HG02852 (cell line): ENCODE results near the gene THBD.

Experiments
- ATAC-seq: cut with Tn5 transposase; IDR thresholded peaks from one replicate; pipeline ENCODE4 v1.9.1; 2021; ENCODE audit warnings: mild to moderate bottlenecking, moderate library complexity; ENCODE audit not compliant: unreplicated experiment

Gene THBD

DNA sequence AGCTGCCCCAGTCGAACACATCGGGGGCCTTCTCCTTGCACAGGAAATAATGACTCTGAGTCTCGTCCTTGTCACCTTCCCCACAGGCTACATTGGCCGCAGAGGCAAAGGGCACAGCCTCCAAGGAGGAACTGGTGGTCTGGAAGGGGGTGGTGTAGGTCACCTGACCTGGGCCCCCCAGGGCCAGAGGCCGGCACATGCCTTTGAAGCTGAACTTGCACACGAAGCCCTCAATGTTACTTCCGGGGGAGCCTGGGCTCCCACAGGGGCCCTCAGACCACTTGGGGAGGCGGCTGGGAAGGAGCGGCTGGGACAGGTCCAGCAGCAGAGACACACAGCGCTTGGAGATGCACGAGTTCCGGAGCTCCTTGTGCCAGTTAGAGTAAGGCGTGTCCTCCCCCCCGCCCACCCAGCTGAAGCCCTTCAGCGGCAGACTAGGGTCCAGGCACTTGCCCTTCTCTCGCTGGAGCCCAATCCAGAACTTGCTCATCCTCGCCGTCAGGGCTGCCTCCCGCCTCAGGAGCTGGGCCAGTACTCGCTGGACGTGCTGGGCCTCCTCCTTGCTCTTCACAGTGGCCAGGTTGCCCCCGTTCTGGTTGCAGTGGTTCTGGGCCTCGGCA lies 36.1 kb upstream of the THBD start:
- ATAC-seq: no peak

DNA sequence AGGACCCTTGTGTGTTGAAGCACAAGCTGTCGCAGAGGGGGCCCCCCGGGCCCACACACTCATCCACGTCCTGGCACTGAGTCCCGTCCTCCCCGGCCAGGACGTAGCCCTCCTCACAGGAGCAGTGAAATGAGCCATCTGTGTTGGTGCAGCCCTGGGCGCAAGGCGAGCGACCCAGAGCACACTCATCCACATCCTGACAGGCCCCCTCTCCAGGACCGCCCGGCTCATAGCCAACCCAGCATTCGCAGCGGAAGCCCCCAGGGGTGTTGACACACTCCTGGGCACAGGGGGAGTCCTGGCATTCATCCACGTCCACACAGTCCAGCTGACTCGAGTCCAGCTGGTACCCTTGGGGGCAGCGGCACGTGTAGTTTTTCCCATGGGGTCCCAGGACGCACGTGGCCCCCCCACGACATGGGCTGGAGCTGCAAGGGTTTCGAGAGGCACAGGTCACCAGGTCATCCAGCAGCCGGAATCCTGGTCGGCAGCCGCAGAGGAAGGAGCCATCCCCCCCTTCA lies 35.4 kb upstream of the THBD start:
- ATAC-seq: no peak

DNA sequence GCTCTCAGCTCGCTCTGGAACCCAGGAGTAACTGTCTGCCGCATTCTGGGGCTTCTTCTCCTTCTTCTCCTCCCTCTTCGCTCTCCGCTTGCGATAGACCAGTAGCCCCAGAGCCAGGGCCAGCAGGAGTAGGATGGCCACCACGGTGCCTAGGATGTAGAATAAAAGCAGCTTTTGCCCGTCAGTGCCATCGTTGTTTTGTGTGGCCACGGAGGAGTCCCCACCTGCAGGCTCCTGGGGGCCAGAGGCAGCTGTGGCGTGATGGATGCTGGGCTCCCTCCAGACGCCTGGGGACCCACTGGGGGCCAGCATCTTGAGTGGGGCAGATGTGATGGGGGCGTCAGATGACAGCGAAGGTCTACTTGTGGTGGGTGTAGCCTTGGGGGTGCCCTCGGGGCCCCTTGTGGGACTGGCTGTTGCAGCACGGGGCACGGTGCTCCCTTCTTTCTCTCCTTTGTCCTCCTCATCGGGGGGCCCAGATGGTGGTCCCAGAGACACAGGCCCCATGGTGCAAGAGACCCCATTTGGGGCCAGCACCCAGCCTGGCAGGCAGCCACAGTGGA lies 34.9 kb upstream of the THBD start:
- ATAC-seq: no peak

GRCh38 chr20:23083553-23084220 lies 34.2 kb upstream of the THBD start:
- no peak for ATAC-seq

GRCh38 chr20:23082846-23083552 lies 33.5 kb upstream of the THBD start:
- no peak for ATAC-seq

- no peak for ATAC-seq
Measured at GRCh38 chr20:23081263-23081819, 31.9 kb upstream of the THBD start.

- ATAC-seq: no peak
Measured at GRCh38 chr20:23080521-23080920, 31.0 kb upstream of the THBD start.

- no peak for ATAC-seq
Measured at GRCh38 chr20:23079926-23080325, 30.5 kb upstream of the THBD start.

GRCh38 chr20:23079016-23079351 lies 29.5 kb upstream of the THBD start:
- no peak for ATAC-seq

DNA sequence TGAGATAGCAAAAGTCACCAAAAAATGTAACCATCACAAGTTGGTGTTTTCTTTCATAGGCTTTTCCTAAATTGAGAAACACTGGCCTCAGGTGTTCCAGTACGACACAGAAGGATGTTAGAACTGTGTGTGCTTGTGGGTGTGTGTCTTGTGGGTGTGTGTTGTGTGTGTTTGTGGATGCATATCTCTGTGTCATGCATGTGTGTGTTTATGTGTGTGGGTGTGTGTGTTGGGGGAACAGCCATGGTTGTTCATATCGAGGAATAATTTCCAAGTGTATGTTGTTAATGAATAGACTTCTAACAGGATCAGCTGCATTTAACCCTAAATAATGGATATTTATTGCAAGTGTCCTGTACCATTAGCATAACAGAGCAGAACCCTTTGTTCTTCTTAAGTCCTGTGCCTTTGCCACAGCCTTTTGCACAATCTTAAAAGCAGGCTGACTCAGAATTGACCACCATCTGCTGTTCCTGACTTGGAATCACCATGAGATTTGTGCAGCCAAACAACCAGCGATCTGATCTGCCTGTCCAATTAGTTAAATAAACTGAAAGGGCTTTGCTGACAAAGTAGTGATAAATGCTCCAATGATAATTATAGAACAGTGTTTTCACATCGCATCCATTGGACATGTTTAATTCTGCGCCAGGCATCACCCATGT lies 29.0 kb upstream of the THBD start:
- ATAC-seq: no peak

DNA sequence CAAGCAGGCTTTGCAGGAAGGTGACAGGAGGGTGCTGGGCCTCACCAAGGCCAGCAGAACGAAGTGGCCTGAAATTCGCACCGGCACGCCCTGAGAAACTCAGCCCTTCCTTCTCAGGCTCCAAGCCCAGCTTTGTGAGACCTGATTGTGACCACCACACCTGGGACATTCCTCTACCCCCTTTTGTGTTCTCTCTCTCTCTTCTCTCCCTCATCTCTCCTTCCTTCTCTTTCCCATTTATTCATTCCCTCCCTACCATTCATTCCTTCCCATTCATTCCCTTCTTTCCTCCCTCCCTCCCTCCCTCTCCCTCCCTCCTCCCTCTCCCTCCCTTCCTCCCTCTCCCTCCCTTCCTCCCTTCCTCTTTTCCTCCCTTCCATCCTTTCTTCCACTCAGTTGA lies 27.8 kb upstream of the THBD start:
- no peak for ATAC-seq

GRCh38 chr20:23074052-23074451 lies 24.6 kb upstream of the THBD start:
- ATAC-seq: no peak

DNA sequence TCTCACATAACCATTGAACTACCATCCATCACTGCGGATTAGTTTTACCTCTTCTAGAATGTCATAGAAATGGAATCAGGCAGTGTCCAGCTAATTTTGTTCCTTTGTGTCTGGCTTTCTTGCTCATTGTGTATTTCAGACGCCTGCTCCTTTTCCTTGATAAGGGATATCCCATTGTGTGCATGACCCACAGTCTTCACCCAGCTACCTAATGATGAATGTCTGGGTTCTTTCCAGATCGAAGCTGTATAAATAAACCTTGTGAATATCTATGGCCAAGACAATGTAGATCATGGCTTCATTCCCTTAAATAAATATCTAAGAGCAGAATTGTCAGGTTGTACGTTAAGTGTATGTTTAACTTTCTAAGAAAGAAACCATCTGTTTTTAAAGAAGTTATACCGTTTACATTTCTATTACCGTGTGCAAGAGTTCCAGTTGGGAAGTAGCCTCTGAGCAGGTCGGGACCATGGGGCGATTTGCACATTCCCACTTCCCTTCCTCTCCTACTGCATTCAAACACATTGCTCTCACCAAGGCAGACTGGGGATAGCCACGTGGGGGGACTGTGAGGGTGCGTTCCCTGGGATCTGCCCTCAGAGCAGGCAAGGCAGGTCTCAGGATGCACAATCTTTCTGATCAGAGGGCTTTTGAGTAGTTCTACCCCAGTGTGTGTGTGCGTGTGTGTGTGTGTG lies 23.6 kb upstream of the THBD start:
- no peak for ATAC-seq

- no peak for ATAC-seq
Measured at GRCh38 chr20:23071996-23072395, 22.5 kb upstream of the THBD start.

DNA sequence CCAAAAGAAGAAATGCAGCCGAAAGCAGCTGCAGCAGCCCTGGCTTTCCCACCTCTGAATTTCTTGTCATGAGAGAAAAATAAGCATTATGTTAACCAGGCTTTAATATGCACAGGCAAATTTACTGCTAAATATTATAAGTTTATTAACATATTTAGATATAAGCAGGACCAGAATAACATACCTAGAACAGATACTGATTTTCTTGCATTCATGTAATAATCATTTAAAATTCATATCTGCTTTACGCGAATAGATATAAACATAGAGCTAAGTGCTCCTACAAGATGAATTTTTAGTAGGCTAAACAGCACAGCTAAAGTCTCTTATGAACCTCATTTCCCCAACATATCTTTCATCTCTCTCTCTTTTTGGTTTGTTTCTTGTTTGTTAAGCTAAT lies 21.9 kb upstream of the THBD start:
- no peak for ATAC-seq

GRCh38 chr20:23069108-23069507 lies 19.6 kb upstream of the THBD start:
- no peak for ATAC-seq

DNA sequence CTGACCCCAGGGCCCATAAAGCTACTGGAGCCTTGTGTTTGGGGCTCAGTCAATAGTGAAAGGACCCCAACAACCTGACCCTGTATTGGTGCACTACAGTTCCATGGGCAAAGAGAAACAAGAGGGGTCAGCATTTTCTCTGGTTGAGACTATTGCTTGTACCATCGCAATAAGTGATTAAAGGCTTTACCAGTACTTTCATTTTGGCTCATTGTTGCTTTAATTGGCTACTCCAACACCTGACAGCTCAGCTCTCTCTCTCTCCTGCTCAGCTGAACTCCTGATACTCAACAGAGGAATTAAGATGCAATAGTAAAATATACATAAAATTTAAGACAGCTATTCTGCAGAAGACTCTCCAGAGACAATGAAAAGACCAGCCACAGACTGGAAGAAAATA lies 18.8 kb upstream of the THBD start:
- ATAC-seq: no peak

- no peak for ATAC-seq
Measured at GRCh38 chr20:23066772-23067171, 17.3 kb upstream of the THBD start.

DNA sequence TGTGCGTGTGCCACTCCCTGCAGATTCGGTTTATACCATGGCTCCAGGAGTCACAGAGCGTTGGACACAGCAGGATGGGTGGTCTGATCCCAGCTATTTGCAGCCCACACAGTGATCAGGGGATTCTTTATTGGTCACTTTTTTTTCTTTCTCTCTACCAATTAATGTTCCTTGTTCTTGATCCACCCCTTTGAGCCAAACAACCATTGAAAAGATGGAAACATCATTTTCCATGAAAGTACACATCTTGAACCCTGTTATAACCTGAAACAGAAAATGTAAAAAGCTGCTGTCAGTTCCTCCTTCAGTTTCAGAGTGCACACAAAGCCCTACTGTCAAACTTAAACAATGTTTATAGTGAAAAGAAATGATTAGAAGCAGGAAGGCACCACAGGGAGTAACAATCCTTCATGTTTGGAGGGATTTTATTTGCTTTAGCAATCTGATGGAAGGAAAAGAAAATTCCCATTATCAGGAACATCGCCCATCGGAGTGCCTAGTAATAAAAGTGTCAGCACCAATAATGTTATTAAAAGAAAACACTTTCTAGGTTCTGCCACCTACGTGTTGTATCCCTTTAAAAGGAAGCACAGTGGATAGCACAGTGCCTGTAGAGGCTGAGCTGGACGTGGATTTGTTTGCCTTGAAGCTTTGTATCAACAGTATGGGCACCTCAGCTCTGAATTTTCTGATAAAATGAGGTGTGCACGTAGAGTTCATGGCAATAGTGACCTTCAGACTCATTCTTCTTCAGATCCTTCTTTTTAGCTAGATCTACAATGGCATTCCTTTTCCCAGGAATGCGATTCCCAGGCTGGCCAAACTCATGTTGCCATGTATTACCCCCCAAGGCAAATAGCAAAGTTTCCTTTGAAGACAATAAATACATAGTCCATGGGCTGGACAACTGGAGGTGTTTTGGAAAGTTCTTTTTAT lies 16.1 kb upstream of the THBD start:
- ATAC-seq: no peak
